Kidney tubule cell (primary cell): Measurements from ENCODE around the gene ST7L.
"Not testable (repeated sequence)": the region's sequence is repeated elsewhere in the genome, so short reads cannot be mapped to it uniquely, and the experiment has no call there.

Experiments used
- DNase-seq: peaks from one replicate; pipeline ENCODE4 v3.0.0-alpha.2; 2018; ENCODE audit warnings: low spot score

Gene ST7L, protein sequence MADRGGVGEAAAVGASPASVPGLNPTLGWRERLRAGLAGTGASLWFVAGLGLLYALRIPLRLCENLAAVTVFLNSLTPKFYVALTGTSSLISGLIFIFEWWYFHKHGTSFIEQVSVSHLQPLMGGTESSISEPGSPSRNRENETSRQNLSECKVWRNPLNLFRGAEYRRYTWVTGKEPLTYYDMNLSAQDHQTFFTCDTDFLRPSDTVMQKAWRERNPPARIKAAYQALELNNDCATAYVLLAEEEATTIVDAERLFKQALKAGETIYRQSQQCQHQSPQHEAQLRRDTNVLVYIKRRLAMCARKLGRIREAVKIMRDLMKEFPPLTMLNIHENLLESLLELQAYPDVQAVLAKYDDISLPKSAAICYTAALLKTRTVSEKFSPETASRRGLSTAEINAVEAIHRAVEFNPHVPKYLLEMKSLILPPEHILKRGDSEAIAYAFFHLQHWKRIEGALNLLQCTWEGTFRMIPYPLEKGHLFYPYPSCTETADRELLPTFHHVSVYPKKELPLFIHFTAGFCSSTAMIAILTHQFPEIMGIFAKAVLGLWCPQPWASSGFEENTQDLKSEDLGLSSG

DNA sequence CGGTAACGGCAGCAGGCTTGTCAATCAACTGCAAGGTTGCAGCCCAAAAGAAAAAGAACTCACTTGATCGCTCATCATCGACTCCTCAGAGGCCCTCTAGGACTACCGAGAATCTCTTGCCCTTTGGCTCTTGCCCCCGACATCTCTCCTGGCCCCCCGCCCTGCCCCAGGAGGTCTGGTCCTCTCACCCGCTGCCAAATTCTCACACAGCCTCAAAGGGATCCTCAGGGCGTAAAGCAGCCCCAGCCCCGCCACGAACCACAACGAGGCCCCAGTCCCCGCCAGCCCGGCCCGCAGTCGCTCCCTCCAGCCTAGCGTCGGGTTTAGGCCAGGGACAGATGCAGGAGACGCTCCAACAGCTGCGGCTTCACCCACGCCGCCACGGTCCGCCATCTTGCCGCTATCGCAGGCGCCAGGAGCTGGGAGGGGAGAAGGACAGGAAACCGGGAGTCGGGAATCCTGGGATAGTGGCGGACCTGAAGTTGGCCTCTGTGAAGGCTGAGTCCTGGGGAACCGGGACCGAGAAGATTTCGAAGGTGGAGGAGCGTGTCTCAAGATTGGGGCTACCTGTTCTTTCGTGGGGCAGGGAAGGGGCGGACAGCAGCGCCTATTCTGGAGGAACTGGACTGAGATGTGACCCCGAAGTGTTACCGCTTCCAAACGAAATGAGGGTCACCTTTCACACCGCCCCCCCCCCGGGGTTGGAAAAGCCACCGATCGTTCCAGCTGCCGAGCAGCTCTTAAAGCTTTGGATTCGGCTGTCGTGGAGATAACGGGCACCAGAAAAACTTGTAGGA, at the start of gene ST7L:
Gene ST7L (minus strand): TSS at position 421 of the 797 bp plus-strand sequence. CDS start 28 bp downstream, at position 393.
- peak; percentile 74 for DNase-seq

DNA sequence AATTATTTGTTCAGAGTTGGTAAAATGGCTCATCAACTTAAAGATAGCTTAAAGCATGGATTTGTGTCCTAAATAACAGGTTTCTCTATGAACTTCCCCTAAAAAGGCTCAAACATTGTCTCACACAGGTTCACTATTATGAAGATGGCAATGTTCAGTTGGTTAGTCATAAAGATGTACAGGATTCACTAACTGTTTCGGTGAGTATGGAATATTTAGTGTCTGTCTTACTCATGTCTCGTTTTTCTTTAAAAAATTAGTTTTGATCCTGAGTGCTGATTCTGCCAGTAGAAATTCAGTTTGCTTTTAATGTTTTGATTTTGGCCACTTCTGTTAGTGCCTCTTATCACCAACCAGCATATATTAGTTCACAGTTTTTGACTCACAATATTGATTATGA, 48.0 kb upstream of the ST7L start:
- DNase-seq: no peak

DNA sequence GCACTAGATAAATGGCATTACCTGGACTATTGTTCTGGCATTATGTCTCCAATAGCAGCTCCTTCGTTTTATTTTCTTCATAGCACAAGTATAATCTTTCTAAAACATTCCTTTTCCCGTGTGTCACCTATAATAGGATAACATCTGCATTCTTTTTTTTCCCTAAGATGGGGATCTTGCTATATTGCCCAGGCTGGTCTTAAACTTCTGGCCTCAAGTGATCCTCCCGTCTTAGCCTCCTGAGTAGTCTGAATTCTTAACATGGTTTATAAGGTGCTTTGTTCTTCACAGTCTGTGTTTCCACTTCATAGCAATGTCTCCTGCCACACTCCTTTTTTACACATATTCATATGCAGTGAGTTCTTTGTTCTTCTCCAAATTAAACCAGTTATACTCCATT, 46.9 kb upstream of the ST7L start:
- no peak for DNase-seq

DNA sequence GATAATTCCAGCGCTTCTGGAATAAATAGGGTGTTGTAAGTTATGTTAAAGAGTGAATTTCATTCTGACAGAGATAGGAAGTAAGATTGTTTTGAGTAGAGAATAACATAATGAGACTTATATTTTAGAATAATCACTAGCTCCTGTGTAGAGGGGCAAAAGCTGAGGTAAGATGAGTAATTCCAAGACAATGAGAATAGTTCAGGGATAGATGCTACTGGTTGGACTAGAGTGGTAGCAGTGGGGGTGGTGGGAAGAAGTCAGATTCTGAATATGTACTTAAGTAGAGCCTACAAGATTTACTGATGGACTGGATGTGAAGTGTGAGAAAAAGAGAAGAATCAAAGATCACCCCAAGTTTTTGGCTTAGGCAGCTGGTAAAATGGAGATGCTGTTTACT, 32.3 kb upstream of the ST7L start:
- DNase-seq: no peak

DNA sequence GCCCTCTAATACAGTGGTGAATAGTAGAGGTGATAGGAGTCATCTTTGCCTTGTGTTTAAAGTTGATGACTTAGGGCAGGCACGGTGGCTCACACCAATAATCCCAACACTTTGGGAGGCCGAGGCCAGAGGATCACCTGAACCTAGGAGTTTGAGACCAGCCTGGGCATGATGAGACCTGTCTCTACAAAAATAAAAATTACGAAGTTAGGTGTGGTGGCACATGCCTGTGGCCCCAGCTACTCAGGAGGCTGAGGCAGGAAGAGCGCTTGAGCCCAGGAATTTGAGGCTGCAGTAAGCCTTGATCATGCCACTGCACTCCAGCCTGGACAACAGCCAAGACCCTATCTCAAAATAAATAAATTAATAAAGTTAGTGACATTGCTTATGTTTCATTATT, 27.3 kb upstream of the ST7L start:
- no peak for DNase-seq

DNA sequence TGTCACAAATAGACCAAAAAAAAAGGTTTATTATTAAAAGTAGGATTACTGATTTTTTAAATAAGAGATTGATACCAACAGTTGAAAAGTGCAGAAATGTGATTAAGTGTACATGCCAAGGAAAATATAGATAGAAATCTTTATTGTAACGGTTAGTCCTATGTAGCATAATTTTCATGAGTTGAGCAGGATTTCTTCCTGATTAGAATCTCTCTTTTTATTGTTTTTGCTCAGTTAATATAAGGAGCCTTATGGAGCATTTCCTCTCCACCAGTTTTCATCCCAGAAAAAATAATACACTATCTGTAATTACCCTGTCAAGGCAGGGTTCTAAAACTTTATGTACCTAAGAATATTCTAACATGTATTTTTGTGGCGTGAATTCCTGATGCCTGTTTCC, 24.1 kb upstream of the ST7L start:
- DNase-seq: no peak

DNA sequence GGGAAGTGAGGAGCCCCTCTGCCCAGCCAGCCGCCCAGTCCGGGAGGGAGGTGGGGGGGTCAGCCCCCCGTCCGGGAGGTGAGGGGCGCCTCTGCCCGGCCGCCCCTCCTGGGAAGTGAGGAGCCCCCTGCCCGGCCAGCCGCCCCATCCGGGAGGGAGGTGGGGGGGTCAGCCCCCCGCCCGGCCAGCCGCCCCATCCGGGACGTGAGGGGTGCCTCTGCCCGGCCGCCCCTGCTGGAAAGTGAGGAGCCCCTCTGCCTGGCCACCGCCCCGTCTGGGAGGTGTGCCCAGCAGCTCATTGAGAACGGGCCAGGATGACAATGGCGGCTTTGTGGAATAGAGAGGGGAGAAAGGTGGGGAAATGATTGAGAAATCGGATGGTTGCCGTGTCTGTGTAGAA, 21.5 kb upstream of the ST7L start:
- not testable (repeated sequence) for DNase-seq

DNA sequence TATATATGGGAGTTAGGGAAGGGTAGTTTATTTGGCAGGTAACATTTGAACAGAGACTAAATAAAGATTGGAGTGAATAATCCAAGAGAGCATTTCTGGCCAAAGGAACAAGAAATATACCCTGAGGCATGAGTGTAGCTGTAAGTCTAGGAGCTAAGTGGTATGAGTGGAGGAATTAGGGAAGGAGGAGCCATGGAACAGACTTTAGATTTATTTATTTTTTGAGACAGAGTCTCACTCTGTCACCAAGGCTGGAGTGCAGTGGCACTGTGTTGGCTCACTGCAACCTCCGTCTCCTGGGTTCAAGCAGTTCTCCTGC, 19.1 kb upstream of the ST7L start:
- DNase-seq: no peak

DNA sequence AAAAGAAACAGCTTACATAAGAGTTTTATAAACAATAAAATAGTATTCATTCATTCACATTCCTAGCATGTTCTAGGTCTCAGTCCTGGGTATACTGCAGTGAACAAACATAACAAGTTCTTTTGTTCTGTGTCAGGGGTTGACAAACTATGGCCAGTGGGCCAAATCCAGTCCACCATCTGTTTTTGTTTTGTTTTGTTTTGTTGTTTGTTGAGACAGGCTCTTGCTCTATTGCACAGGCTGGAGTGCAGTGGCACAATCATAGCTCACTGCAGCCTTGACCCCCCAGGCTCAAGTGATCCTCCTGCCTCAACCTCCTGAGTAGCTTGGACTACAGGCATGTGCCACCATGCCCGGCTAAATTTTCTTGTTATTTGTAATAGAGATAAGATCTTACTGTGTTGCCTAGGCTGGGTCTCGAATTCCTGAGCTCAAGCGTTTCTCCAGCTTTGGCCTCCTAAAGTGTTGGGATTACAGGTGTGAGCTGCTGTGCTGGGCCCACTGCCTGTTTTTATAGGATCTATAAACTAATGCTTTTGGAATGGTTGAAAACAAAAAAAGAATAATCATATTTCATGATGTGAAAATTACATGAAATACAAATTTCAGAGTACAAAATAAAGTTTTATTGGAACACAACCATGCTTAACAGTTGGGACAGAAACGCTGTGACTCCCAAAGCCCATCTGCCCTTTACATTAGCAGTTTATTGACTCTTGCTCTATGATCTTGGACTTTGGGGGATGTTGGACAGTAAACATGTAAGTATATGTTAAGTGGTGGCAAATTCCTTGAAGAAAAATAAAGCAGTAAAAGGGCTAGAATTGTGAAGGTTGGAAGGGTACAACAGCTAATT, 18.5 kb upstream of the ST7L start:
- peak; percentile 50 for DNase-seq

DNA sequence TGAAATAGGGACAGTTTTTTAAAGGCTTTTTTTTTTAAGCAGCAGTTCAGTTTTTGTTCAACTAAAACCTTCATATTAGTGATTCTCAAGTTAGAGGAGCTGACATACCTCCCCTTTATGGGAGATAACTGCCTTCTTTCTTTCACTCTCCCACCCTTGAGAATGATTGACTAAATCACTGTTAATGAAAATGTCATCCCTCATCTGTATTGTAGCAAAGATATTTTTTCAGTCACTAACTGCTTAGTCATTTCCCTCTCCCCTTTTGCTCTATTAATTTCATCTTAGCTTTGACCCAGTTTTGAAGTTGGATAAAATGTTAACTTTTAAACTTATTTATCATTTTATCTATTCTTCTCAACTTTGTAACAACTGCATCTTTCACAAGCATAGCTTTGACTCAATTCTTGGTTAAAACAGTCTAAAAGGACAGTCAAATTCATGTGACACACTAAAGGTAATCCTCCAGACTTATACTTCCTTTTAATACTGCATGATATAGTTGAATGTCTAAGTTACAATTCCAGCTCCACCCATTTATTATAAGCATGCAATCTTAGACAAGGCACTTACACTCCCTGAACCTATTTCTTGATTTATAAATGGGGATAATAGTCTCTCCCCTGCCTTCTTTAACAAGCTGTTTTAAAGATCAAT, 17.8 kb upstream of the ST7L start:
- peak; percentile 56 for DNase-seq

DNA sequence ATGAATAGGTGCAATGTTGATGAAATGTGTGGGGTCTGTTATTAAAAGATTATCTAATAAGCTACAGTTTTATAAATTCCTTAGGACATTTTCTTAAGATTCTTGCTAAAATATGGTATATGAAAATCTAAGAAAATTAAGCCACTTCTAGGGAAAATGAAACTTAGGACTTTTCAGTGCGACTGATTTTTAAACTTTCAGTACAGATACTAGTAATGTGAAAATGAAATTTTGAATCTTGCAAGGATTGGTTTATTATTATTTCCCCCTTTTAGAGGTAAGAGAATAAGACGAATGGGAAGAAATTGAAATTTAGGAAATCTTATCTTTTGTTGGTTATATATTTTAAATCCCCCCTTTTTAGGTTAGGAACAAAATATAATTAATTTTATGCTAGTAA, 17.1 kb upstream of the ST7L start:
- DNase-seq: no peak

DNA sequence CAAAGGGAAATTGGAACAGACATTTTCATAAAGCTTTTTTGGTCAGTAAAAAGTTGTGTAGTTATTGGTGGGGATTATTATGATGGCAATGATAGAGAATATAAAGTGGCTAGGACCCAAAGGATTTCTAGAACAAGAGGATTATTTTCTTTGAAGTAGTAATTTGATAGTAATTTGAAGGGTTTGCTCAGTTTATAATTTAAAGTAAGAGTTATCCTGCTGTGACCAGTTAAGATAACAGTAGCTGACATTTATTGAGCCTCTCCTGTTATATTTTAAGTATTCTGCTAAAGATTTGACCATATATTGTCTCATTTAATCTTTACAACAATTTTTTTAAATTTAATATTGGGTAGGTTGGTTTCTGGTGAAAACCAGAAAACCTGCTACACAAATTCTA, 15.4 kb upstream of the ST7L start:
- DNase-seq: no peak

DNA sequence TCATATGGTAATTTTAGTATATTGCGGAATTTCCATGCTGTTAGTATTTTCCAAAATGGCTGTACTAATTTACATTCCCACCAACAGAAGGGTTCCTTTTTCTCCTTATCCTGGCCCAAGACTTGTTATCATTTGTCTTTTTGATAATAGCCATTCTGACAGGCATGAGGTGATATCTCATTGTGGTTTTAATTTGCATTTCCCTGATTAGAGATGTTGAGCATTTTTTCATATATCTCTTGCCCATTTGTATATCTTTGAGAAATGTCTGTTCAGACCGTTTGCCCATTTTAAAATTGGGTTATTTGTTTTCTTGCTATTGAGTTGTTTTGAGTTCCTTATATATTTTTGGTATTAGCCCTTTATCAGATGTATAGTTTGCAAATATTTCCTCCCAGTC, 14.7 kb upstream of the ST7L start:
- no peak for DNase-seq

DNA sequence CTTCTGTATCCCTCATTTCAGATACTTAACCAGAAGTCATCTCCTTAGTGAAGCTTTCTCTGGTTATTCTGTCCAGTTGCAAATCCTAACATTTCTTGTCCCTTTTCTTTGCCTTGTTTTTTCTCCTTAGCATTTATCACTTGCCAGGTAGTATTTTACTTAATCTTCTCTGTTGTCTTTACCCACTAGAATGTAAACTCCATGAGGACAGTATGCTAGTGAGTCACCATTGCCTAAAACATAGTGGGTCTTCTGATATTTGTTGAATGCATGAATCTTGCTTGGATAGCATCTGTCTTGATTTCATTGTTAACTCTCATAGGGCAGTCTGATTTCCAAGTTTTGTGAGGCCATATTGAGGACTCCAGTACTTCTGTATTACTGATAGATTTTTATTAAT, 10.3 kb upstream of the ST7L start:
- DNase-seq: no peak

DNA sequence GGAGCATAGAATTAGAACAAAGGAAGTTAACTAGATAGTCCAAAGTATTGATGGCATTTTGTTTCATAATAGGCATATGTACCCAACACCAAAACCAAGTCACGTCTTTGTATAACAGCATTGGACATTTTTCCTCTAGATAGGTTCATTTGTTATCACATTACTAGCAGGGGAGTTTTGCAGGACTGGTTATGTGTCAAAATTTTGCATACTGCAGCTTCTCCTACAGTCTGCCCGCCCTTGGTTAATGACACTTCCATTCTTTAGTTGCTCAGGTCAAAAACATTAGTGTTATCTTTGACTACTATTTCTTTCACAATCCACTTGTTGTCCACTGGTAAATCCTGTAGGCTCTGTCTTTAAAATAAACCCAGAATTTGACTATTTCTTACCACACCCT, 9.6 kb upstream of the ST7L start:
- DNase-seq: no peak

DNA sequence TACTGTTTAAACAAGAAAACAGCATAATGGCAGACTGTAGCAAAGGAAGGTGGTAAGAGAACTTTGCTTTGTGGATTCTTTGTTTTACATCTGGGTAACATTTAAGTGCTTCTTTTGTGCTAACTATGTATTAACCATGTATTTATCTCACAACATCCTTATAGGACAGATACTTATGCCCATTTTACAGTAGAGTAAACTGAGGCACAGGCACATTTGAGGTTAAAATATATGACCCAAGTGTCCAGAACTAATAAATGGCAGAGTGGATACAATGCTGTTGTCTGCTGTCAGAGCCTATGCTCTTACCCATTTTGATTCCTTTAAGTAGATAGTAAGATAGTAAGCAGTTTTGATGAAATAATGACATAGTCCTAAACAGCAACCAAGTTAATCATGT, 7.9 kb upstream of the ST7L start:
- DNase-seq: no peak

DNA sequence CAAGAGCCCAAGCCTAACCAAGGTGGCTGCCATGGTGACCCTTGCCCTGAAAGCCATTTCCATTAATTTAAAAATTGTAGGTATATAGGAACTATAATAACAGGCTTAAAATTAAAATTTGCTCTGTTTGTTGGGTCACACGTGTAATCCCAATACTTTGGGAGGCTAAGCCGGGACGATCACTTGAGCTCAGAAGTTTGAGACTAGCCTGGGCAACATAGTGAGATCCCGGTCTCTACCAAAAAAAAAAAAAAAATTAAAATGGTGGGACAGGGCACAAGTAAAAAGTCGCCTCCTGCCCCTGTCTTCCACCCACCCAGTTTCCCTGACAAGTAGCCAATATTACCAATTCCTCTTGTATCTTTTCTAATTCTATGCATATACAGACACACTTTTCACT, 7.3 kb upstream of the ST7L start:
- DNase-seq: no peak

DNA sequence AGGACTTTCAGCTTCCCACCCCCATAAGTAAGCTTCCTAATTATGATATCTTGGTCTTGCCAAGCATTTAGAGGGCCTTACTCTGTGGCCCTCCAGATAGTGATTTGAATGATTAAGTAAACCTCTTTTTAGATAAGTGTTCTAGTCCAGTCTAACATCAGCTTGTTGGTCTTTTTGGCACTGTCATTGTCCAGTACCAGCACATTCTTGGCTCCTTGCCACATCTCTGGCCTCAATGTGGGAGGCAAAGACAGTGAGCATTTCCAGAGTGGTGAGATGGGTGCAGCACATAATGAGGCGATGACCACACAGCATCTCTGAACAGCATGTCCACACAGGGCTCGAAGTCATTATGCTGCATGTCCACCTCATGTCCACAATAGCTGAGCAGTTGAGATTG, 6.8 kb upstream of the ST7L start:
- peak; percentile 56 for DNase-seq

DNA sequence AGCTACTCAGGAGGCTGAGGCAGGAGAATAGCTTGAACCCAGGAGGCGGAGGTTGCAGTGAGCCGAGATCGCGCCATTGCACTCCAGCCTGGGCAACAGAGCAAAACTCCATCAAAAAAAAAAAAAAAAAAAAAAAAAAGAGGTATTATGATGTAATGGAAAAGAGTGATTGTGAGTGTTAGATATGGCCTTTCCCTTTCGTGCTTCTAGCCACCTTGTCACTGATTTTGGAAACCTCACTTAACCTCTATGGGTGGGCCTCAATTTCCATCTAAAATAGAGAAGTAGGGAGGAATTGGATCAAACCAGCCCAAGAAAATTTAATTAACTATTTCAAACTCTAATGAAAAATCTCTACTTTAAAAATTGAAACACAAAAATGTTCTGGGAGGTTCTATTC, 5.6 kb upstream of the ST7L start:
- DNase-seq: not testable (repeated sequence)

DNA sequence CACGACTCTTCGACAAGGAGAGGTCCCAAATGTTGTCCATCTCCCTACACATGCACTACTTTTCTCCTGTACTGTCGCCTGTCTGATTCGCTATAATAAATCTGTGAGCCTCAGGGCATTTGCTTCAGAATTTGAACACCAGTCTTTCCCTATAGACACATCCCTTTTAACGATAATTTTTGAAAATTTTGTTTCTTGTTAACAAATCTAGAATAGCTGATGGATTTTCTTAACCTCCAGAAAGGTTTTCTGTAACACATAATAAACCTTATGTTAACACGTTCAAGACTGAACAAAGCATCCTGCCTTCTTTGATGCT, 1.4 kb upstream of the ST7L start:
- DNase-seq: no peak

DNA sequence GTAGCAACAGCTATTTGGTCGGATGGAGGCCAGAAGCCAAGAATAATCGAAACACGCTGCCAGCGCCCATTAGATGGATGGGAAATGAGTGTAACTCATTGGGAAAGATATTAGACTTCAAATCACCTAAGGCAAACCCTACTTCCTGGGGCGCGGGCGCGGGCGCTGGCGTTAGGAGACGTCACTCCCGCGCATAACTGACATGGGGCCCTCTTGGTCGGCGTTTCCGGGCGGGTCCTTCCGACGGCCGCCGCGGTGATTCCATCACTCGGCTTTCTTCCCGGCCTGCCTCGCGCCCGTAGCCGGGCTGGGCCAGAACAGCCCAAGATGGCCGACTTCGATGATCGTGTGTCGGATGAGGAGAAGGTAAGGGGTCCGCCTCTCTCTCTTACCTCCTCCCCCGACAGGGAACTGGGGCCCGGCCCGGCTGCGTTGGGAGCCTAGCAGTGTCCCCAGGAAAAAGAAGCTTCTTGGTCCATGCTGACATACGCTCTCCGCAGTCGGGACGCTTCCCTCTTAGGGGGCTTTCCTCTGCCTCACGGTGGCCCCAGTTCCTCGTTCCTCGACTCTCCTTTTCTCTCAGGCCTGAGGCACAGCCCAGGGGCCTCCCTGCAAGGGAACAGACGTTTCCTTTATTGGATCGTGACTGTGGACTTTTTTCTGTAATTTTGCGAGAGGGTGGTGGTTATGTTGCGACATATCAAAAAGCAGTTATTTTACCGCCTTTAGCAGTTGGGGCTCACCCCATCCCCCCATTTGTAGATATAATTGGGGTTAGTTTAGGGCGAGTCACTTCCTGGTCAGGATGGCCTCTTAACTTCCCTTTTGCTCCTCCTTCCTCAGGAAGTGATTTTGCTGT, 806 bp upstream of the ST7L start, which contains the start of gene CAPZA1:
Gene CAPZA1 (plus strand): TSS at position 315 of the 859 bp plus-strand sequence. CDS start 13 bp downstream, at position 328.
- DNase-seq: peak; percentile 95
